ENCODE results near the gene MACO1.

- no peak for TF ChIP-seq POLR2A (IDR thresholded peaks at IDR 0.05)
- TF ChIP-seq POLR2AphosphoS5 (IDR thresholded peaks at IDR 0.05) = no peak
Observed at GRCh38 chr1:25484096-25484495, 53.4 kb downstream of the MACO1 start.
